Epithelial cell of proximal tubule (primary cell): ENCODE data around the gene GAP43. TPM values are rescaled to one million over a fixed set of nuclear protein-coding genes. Genes with fewer than 3 reads are reported as not detected.

Experiments used
- DNase-seq: peaks from one replicate; pipeline ENCODE4 v3.0.0-alpha.2; 2011; ENCODE audit warnings: low read depth
- H3K4me3 ChIP-seq: 2 replicates; pipeline ENCODE4 v1.5.1; 2011; ENCODE audit warnings: low read depth, mild to moderate bottlenecking, low read length
- CTCF ChIP-seq: conservative IDR thresholded peaks from 2 replicates; pipeline ENCODE4 v1.5.1; 2012; ENCODE audit warnings: low read depth, mild to moderate bottlenecking, low read length
- total RNA-seq: library from RNA; depleted of rRNA; stranded (reverse); fragments of >200 nt; gene quantifications from 2 replicates; pipeline ENCODE4 v1.2.3, GENCODE V29; 2015

The GAP43 gene
- total RNA-seq, 1 donor from 2014 or later = not detected

- DNase-seq = no peak
Measured at GRCh38 chr3:115710799-115711198, 87.5 kb downstream of the GAP43 start.

GRCh38 chr3:115712871-115713270 is 89.6 kb downstream of the GAP43 start:
- DNase-seq = no peak
- no peak overlapping the region for H3K4me3 ChIP-seq
- no peak for TF ChIP-seq CTCF

More at GRCh38 chr3:115710799-115711198, 87.5 kb downstream of the GAP43 start:
- TF ChIP-seq CTCF = no peak
- H3K4me3 ChIP-seq = no peak overlapping the region

DNA sequence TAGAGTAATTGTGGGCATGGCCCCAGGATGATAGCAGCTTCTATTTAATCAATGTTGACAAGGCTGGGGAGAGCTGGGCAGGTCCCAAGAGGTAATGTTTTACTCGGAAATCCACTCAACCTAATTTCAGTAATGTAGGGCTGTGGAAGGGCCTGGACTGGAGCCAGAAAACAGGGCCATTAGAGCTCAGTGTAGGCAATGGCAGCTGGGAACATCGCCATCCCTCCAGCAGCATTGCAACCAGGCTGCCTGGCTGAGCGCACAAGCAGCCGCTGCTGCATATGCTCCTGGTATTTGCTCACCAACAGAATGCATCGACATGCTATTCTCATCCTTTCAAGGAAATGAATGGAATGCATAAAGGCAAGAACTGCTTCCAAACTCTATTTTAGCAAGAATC is 90.0 kb downstream of the GAP43 start:
- TF ChIP-seq CTCF = no peak
- no peak overlapping the region for H3K4me3 ChIP-seq
- DNase-seq = no peak

- no peak for TF ChIP-seq CTCF
- no peak for DNase-seq
- H3K4me3 ChIP-seq = no peak overlapping the region
Measured at GRCh38 chr3:115715241-115715745, 92.0 kb downstream of the GAP43 start.

DNA sequence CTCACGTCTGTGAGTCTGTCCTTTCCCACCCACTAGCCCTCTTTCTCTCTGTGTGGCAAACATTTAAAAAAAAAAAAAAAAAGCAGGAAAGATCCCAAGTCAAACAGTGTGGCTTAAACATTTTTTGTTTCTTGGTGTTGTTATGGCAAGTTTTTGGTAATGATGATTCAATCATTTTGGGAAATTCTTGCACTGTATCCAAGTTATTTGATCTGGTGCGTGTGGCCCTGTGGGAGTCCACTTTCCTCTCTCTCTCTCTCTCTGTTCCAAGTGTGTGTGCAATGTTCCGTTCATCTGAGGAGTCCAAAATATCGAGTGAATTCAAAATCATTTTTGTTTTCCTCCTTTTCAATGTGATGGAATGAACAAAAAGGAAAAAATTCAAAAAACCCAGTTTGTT is 97.7 kb downstream of the GAP43 start:
- no peak for DNase-seq
- no peak overlapping the region for H3K4me3 ChIP-seq
- TF ChIP-seq CTCF = no peak

DNA sequence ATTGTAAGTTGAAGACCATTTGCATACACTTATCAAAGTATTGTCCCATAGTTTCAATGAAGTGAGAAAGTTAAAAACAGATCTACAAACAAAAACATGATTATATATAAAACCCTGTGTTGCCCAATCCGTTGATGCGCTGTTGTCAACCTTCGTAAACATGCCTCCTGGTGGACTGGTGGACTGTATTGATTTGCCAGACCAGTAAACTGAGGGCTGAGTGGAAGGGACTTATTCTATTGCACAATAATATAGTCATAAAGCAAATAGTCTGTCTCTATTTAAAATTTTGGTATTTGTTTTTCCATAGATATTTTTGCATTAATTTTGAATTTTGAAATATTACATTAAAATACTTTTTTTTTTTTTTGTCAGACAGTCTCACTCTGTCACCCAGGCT is 102.5 kb downstream of the GAP43 start:
- no peak overlapping the region for H3K4me3 ChIP-seq
- no peak for DNase-seq
- TF ChIP-seq CTCF = no peak

DNA sequence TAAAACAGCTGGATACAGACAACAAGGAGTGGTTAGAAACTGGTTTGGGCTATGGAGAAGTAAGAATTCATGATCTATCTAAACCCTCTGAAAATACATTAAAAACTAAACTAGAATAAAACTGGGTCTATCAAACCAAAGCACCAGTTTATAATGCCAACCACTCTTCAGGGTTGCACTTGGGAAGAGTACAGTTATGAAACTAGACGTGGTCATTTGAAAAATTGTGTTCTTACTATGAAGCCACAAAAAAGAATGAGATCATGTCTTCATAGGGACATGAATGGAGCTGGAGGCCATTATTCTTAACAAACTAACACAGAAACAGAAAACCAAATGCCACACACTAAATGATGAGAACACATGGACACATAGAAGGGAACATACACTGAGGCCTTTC is 103.8 kb downstream of the GAP43 start:
- H3K4me3 ChIP-seq = no peak overlapping the region
- TF ChIP-seq CTCF = no peak
- no peak for DNase-seq
